Measurements from ENCODE around the gene MAML2.

DNA sequence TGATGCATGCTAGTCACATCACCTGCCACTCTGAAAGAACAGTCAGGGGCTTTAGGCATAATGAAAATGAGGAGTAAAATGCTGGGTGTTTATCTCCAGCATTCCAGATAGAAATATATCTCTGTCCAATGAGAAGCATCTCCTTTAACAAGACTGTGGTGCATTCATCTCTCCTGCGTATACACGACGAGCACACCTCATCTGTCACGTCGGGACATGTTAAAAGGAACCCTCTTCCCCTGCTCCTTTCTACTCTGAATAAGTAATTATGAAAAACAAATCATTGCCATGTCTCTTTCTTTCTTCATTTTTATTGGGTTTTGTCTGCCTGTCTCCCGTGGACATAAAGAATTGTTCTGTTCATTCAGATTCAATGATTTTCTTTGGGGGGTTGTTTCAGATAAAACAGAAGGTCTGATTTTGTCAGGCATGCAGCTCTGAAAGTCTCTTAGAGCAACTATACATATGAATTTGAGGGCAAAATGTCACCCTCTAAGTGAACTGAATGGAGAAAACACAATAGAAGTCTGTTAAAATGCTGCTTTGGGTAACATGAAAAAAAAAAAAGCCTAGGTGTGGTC is 195.0 kb downstream of the MAML2 start:
- TF ChIP-seq FOSL1 (IDR thresholded peaks at IDR 0.05; ENCODE audit: insufficient read depth, low read depth, low read length) (no peak), RAD21 (IDR thresholded peaks at IDR 0.05 in 1 of 2, conservative IDR thresholded peaks at IDR 0.05 in 1 of 2; ENCODE audit: low read depth in 2 of 2, low read length in 2 of 2) (no peak), YY1 (IDR thresholded peaks at IDR 0.05; ENCODE audit: low read depth, low read length) (no peak), TCF12 (IDR thresholded peaks at IDR 0.05; ENCODE audit: low read depth, low read length) (no peak), TEAD4 (IDR thresholded peaks at IDR 0.05; ENCODE audit: low read depth, low read length) (no peak)
